HG03558 (cell line): ENCODE results near the gene FZR1.

ENCODE experiments used
- ATAC-seq: cut with Tn5 transposase; IDR thresholded peaks from one replicate; pipeline ENCODE4 v1.9.1; 2021; ENCODE audit warnings: moderate number of reproducible peaks; ENCODE audit not compliant: unreplicated experiment; ENCODE audit errors: extremely low read depth

FZR1 gene

GRCh38 chr19:3471954-3472655 lies 34.0 kb upstream of the FZR1 start:
- no peak for ATAC-seq

GRCh38 chr19:3474010-3474409 lies 32.1 kb upstream of the FZR1 start:
- ATAC-seq, result no peak

- ATAC-seq, result no peak
Measured at GRCh38 chr19:3474614-3475013, 31.5 kb upstream of the FZR1 start.

GRCh38 chr19:3475449-3475848 lies 30.7 kb upstream of the FZR1 start:
- ATAC-seq, result no peak

GRCh38 chr19:3476830-3477229 lies 29.3 kb upstream of the FZR1 start:
- no peak for ATAC-seq

- no peak for ATAC-seq
Measured at GRCh38 chr19:3477506-3477905, 28.6 kb upstream of the FZR1 start.

GRCh38 chr19:3477951-3478350 lies 28.2 kb upstream of the FZR1 start:
- ATAC-seq, result no peak

GRCh38 chr19:3478409-3479176 lies 27.5 kb upstream of the FZR1 start:
- ATAC-seq, result no peak

GRCh38 chr19:3479177-3479833 lies 26.8 kb upstream of the FZR1 start:
- ATAC-seq, result no peak

GRCh38 chr19:3479834-3480215 lies 26.3 kb upstream of the FZR1 start:
- no peak for ATAC-seq

- no peak for ATAC-seq
Measured at GRCh38 chr19:3480383-3481091, 25.6 kb upstream of the FZR1 start, which contains the start of gene SMIM24. Gene SMIM24 (minus strand): TSS chr19:3480525. CDS start chr19:3480463, 62 bp downstream.

- no peak for ATAC-seq
Measured at GRCh38 chr19:3481241-3482090, 24.6 kb upstream of the FZR1 start.

- no peak for ATAC-seq
Measured at GRCh38 chr19:3482507-3483225, 23.4 kb upstream of the FZR1 start.

GRCh38 chr19:3483226-3483628 lies 22.9 kb upstream of the FZR1 start, which contains the start of gene SMIM44:
Gene SMIM44 (minus strand): TSS chr19:3483441. CDS start chr19:3483403, 38 bp downstream.
- no peak for ATAC-seq

GRCh38 chr19:3491396-3492119 lies 14.6 kb upstream of the FZR1 start:
- ATAC-seq, result no peak

- no peak for ATAC-seq
Measured at GRCh38 chr19:3492131-3492839, 13.8 kb upstream of the FZR1 start.

- no peak for ATAC-seq
Measured at GRCh38 chr19:3492919-3493318, 13.2 kb upstream of the FZR1 start.

- no peak for ATAC-seq
Measured at GRCh38 chr19:3493651-3494050, 12.5 kb upstream of the FZR1 start.
